Activated CD8-positive, alpha-beta T cell treated with anti-CD3 and anti-CD28 coated beads for 36 hours (primary cell): ENCODE results near the gene ZBTB7B. TPM values are rescaled to one million over a fixed set of nuclear protein-coding genes. Genes with fewer than 3 reads are reported as not detected.

Experiments used
- ATAC-seq: fragments of 200-7000 bp; cut with Tn5 transposase; one replicate; pipeline ENCODE4 v1.10.0; 2021; ENCODE audit warnings: mild to moderate bottlenecking, moderate library complexity
- CTCF ChIA-PET: fragments of 350-600 bp; sonication (Branson Sonifier 250); formaldehyde crosslinking; loops from one replicate; lab custom pipeline; 2021; ENCODE audit warnings: antibody characterized with exemption; lab: Charles Lee
- POLR2A ChIA-PET: fragments of 350-600 bp; sonication (Branson Sonifier 250); formaldehyde crosslinking; loops from one replicate; lab custom pipeline; 2021; ENCODE audit warnings: antibody characterized with exemption; lab: Charles Lee
- DNase-seq: peaks from one replicate; pipeline ENCODE4 v3.0.0-alpha.2; 2020
- H3K27ac Mint-ChIP-seq: one replicate; pipeline ENCODE4 v1.8.0; 2021; ENCODE audit warnings: mild to moderate bottlenecking, mixed read lengths
- H3K27me3 Mint-ChIP-seq: one replicate; pipeline ENCODE4 v1.8.0; 2021; ENCODE audit warnings: mixed read lengths
- H3K36me3 Mint-ChIP-seq: one replicate; pipeline ENCODE4 v1.8.0; 2021; ENCODE audit warnings: low read depth, mixed read lengths
- H3K4me1 Mint-ChIP-seq: one replicate; pipeline ENCODE4 v1.8.0; 2021; ENCODE audit warnings: low read depth, mixed read lengths
- H3K4me3 Mint-ChIP-seq: one replicate; pipeline ENCODE4 v1.8.0; 2021; ENCODE audit warnings: mild to moderate bottlenecking, moderate library complexity, mixed read lengths
- H3K9me3 Mint-ChIP-seq: one replicate; pipeline ENCODE4 v1.8.0; 2021; ENCODE audit warnings: mixed read lengths
- CTCF ChIP-seq: fragments of 200-600 bp; IDR thresholded peaks from one replicate; pipeline ENCODE4 v1.8.0; 2022; ENCODE audit warnings: antibody characterized with exemption, mild to moderate bottlenecking
- intact Hi-C: fragments of 100-400 bp; cut with micrococcal nuclease; formaldehyde crosslinking; loops from one replicate; pipeline ENCODE4 v1.10.0; 2022
- total RNA-seq, 2 experiments: library from RNA; stranded (reverse); gene quantifications; one replicate each; pipeline ENCODE4 v1.2.3, GENCODE V29; 2021

Gene ZBTB7B
- total RNA-seq, 2 experiments from 2014 or later = 26.3 to 26.5 TPM

DNA sequence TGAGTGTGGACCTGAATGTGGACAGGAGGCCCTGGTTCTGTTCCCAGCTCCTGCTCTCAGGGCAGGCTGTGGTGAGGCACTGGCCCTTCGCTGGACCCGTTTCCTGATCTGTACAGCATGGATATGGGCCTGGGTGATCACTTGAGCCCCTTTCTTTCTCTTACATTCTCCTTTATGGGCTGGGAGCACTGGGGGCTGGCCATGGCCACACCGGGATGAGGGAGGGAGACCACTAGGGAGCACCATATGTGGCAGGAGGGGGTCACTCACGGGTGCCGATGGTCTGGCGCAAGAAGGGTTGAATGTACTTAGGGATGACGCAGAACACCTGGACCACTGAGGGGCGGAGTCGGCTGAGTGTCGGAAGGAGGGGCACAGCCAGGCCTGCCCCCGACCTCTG lies 28.3 kb downstream of the ZBTB7B start:
- no peaks in the 10 kb centered on the region for H3K27me3 Mint-ChIP-seq
- H3K36me3 Mint-ChIP-seq = no peaks in the 10 kb centered on the region
- H3K9me3 Mint-ChIP-seq = no peaks in the 10 kb centered on the region
- TF ChIP-seq CTCF = no peak
- H3K4me3 Mint-ChIP-seq = no peak overlapping the region
- no peaks in the 10 kb centered on the region for H3K4me1 Mint-ChIP-seq
- DNase-seq (no peak), ATAC-seq (no peak)
- no peak overlapping the region for H3K27ac Mint-ChIP-seq
- intact Hi-C loops = no loop called here
- CTCF ChIA-PET = interaction anchor here (0.5 to 1.5 kb wide), 4 partner anchors 13 to 81 kb away, joined by 3 to 4 read pairs (median 4); no protein-coding TSS in a partner anchor
- POLR2A ChIA-PET = interaction anchor here (0.8 kb wide), 1 partner anchor 26 kb away, joined by 3 read pairs; no protein-coding TSS in a partner anchor

- no peaks in the 10 kb centered on the region for H3K4me1 Mint-ChIP-seq
- CTCF ChIA-PET = interaction anchor here (0.9 to 1.7 kb wide), 3 partner anchors 15 to 52 kb away, joined by 3 to 6 read pairs (median 4); no protein-coding TSS in a partner anchor
- intact Hi-C loops = no loop called here
- POLR2A ChIA-PET = interaction anchor here (1.0 kb wide), 1 partner anchor 18 kb away, joined by 4 read pairs; the partner anchor contains the start of gene ADAM15
- H3K27me3 Mint-ChIP-seq = peaks cover 1% of the 10 kb centered on the region
- ATAC-seq (no peak), DNase-seq (no peak)
- no peaks in the 10 kb centered on the region for H3K36me3 Mint-ChIP-seq
- no peak overlapping the region for H3K27ac Mint-ChIP-seq
- no peak for TF ChIP-seq CTCF
- no peak overlapping the region for H3K4me3 Mint-ChIP-seq
- no peaks in the 10 kb centered on the region for H3K9me3 Mint-ChIP-seq
These were observed 30.3 kb downstream of the ZBTB7B start for GRCh38 chr1:155032886-155033285.

- Mint-ChIP-seq H3K36me3 (no peaks in the 10 kb centered on the region), H3K27ac (no peak within 1 kb of the TSS), H3K27me3 (peaks cover 5% of the 10 kb centered on the region), H3K4me1 (no peaks in the 10 kb centered on the region), H3K9me3 (no peaks in the 10 kb centered on the region), H3K4me3 (no peak within 1 kb of the TSS)
- ATAC-seq (no peak), DNase-seq (no peak)
- ChIA-PET CTCF (interaction anchor here (1.1 to 1.7 kb wide), 2 partner anchors 26 to 52 kb away, joined by 3 to 6 read pairs; no protein-coding TSS in a partner anchor), POLR2A (no interaction called here)
- intact Hi-C loops = no loop called here
- no peak for TF ChIP-seq CTCF
These were observed 30.9 kb downstream of the ZBTB7B start, which contains the start of the genes DCST1 and DCST2 for GRCh38 chr1:155033524-155033923. Gene DCST1, plus strand, starts transcription at chr1:155033824. Its CDS starts 213 bp downstream, at chr1:155034037. Gene DCST2, minus strand, starts transcription at chr1:155033781. Its CDS starts 80 bp downstream, at chr1:155033701.

- intact Hi-C loops = no loop called here
- H3K36me3 Mint-ChIP-seq = no peaks in the 10 kb centered on the region
- CTCF ChIA-PET = interaction anchor here (1.4 to 1.7 kb wide), 2 partner anchors 10 to 51 kb away, joined by 6 to 7 read pairs; no protein-coding TSS in a partner anchor
- no peak overlapping the region for H3K4me3 Mint-ChIP-seq
- no peak for DNase-seq
- no peaks in the 10 kb centered on the region for H3K9me3 Mint-ChIP-seq
- H3K27me3 Mint-ChIP-seq = peaks cover 5% of the 10 kb centered on the region
- no peak overlapping the region for H3K27ac Mint-ChIP-seq
- H3K4me1 Mint-ChIP-seq = no peaks in the 10 kb centered on the region
- POLR2A ChIA-PET = no interaction called here
- TF ChIP-seq CTCF = no peak
- no peak for ATAC-seq
These were observed 32.0 kb downstream of the ZBTB7B start for GRCh38 chr1:155034318-155035208.
